Measurements from ENCODE around the gene CEACAM16. TPM values are rescaled to one million over a fixed set of nuclear protein-coding genes. Genes with fewer than 3 reads are reported as not detected.

The CEACAM16 gene
- total RNA-seq, 1 experiment from 2014 or later, result not detected

DNA sequence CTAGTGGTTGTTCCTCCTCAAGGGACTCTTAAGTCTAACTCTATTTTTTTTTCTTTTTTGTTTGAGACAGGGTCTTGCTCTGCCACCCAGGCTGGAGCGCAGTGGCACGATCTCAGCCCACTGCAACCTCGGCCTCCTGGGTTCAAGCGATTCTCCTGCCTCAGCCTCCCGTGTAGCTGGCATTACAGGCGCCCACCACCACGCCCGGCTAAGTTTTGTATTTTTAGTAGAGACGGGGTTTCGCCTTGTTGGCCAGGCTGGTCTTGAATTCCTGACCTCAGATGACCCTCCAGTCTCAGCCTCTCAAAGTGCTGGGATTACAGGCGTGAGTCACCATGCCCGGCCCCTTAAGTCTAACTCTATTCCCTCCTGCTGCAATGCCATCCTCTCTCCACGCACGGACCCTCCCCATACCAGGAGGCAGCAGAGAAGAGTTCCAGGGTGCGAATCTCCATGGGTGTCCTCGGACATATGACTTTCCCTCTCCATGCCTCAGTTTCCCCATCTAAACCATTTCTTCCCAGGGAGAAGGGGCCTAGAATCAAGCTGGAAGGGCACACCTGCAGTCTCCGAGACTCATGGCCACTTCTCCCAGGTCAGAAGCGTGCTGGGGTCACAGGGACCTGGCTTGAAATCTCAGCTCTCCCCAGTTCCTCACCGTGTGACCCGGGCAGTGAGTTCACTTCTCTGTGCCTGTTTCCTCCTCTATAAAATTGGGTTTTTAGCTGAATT lies 43.5 kb downstream of the CEACAM16 start:
- Histone ChIP-seq H3K36me3 (ENCODE audit: low read depth, low read length) (no peaks in the 10 kb centered on the region), H3K27ac (ENCODE audit: low read length) (peak overlapping the region; percentile 99), H3F3A (ENCODE audit: low read length, unreplicated experiment) (no peaks in the 10 kb centered on the region), H3K27me3 (ENCODE audit: low read length) (no peaks in the 10 kb centered on the region), H3K9me3 (ENCODE audit: low read length) (no peaks in the 10 kb centered on the region), H3K4me1 (ENCODE audit: insufficient read depth, low read length) (peaks cover 48% of the 10 kb centered on the region), H3K4me3 (ENCODE audit: low read length) (peak overlapping the region; percentile 40; the same call in 1 of the 2 replicates), H2AFZ (ENCODE audit: low read length) (0 out of 2 replicates have a peak overlapping the region, but pooled peaks have one; percentile 23), H3K4me2 (ENCODE audit: low read length) (peak overlapping the region; percentile 71), H3K9me2 (replicated peaks; ENCODE audit: low read length) (no peaks in the 10 kb centered on the region), H3K9ac (ENCODE audit: low read length) (peak overlapping the region; percentile 88), H3K79me2 (ENCODE audit: low read length) (no peaks in the 10 kb centered on the region), H4K20me1 (ENCODE audit: low read length) (no peaks in the 10 kb centered on the region)
- ChIA-PET CTCF (interaction anchor here (0.6 to 1.9 kb wide), 2 partner anchors 19 to 103 kb away, joined by 3 to 6 read pairs; partner anchors contain the start of gene NECTIN2), POLR2A (ENCODE audit: unreplicated experiment) (no interaction called here)
- intact Hi-C loops (cut with micrococcal nuclease), result no loop called here
- TF ChIP-seq EZH2 (IDR thresholded peaks at IDR 0.05; ENCODE audit: low read length, unreplicated experiment) (no peak), EZH2phosphoT487 (IDR thresholded peaks at IDR 0.05; ENCODE audit: borderline replicate concordance, low read length) (no peak)
- TF ChIP-seq, protein P1, sequence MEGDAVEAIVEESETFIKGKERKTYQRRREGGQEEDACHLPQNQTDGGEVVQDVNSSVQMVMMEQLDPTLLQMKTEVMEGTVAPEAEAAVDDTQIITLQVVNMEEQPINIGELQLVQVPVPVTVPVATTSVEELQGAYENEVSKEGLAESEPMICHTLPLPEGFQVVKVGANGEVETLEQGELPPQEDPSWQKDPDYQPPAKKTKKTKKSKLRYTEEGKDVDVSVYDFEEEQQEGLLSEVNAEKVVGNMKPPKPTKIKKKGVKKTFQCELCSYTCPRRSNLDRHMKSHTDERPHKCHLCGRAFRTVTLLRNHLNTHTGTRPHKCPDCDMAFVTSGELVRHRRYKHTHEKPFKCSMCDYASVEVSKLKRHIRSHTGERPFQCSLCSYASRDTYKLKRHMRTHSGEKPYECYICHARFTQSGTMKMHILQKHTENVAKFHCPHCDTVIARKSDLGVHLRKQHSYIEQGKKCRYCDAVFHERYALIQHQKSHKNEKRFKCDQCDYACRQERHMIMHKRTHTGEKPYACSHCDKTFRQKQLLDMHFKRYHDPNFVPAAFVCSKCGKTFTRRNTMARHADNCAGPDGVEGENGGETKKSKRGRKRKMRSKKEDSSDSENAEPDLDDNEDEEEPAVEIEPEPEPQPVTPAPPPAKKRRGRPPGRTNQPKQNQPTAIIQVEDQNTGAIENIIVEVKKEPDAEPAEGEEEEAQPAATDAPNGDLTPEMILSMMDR (conservative IDR thresholded peaks at IDR 0.05; ENCODE audit: low read depth, low read length), result no peak
- ATAC-seq (no peak), DNase-seq (peak; percentile 17)
- no TSS peak for BruUV-seq (replicated peaks)

DNA sequence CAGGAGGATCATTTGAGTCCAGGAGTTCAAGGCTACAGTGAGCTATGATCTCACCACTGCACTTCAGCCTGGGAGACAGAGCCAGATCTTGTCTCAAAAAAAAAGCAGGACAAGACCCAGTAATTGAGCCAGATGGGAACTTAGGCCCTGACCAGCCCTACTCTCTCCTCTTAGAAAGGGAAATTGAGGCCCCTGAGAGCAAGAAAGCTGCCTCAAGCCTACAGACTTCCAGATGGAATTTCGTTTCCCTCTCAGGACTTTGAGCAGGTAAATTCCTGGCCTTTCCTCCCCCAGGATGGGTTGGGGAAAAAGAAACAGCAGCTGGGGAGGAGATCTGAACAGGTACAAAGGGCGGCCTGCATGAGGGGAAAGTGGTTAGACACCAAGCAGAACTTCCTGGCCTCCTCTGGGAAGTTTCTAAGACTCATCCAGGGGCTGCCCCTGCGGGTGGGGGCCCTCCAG lies 46.0 kb downstream of the CEACAM16 start:
- H3K4me2 ChIP-seq (ENCODE audit: low read length), result 0 out of 2 replicates have a peak overlapping the region, but pooled peaks have one; percentile 22
- no peaks in the 10 kb centered on the region for H3F3A ChIP-seq (ENCODE audit: low read length, unreplicated experiment)
- POLR2A ChIA-PET (ENCODE audit: unreplicated experiment), result no interaction called here
- TF ChIP-seq EZH2phosphoT487 (IDR thresholded peaks at IDR 0.05; ENCODE audit: borderline replicate concordance, low read length) (no peak), EZH2 (IDR thresholded peaks at IDR 0.05; ENCODE audit: low read length, unreplicated experiment) (no peak)
- TF ChIP-seq, protein P1 (conservative IDR thresholded peaks at IDR 0.05; ENCODE audit: low read depth, low read length), result no peak
- H3K27ac ChIP-seq (ENCODE audit: low read length), result peak overlapping the region; percentile 57
- peaks cover 12% of the 10 kb centered on the region for H3K79me2 ChIP-seq (ENCODE audit: low read length)
- H2AFZ ChIP-seq (ENCODE audit: low read length), result no peak overlapping the region
- peak overlapping the region; percentile 36; the same call in 1 of the 2 replicates for H3K9ac ChIP-seq (ENCODE audit: low read length)
- H3K27me3 ChIP-seq (ENCODE audit: low read length), result no peaks in the 10 kb centered on the region
- no peaks in the 10 kb centered on the region for H3K36me3 ChIP-seq (ENCODE audit: low read depth, low read length)
- no peaks in the 10 kb centered on the region for H3K9me3 ChIP-seq (ENCODE audit: low read length)
- ATAC-seq (no peak), DNase-seq (no peak)
- H3K9me2 ChIP-seq (replicated peaks; ENCODE audit: low read length), result no peaks in the 10 kb centered on the region
- intact Hi-C loops (cut with micrococcal nuclease), result no loop called here
- peaks cover 9% of the 10 kb centered on the region for H4K20me1 ChIP-seq (ENCODE audit: low read length)
- H3K4me1 ChIP-seq (ENCODE audit: insufficient read depth, low read length), result peaks cover 55% of the 10 kb centered on the region
- no peak overlapping the region for H3K4me3 ChIP-seq (ENCODE audit: low read length)
- no TSS peak for BruUV-seq (replicated peaks)
- CTCF ChIA-PET, result interaction anchor here (0.6 kb wide), 1 partner anchor 9 kb away, joined by 4 read pairs; no protein-coding TSS in a partner anchor

All from PC-3 (cell line).